ENCODE measurements around the gene CTBP2.
"Not testable (repeated sequence)": the region's sequence is repeated elsewhere in the genome, so short reads cannot be mapped to it uniquely, and the experiment has no call there.

CTBP2 gene

DNA sequence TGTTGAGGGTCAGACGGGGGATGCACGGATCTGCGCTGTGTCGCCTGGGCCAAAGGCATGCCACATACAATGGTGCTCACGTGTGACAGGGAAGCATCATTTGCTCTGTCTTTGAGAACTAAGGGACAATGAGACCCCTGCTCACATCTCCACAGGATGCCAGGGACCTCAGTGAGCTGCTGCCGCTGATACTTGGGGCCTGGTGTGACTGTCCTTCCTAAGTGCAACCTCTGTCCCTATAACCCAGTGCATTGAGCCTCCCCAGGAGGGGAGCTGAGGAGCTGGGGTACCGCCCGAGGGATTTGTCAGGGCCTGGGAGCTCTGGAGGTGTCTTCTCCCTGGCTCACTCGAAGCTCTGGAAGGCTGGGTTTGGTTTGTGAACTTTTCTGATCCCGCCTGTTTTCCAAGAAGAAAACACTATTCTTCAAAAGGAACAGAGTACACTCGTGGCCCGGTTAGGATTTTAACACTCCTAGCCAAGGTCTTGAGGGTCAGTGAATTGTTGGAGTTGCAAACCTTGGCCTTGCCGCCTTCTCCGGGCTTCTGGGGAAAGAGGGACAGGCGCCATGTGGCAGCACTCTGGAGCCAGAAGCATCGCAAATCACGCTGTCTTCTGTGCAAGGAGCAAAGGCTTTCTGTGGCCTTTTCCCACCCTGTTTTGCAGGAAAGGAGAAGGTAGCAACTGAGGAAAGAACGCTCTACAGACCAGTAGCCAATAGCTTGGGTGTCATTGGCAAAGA is 26.2 kb upstream of the CTBP2 start:
- no peak for DNase-seq (ENCODE audit: low read depth)

DNA sequence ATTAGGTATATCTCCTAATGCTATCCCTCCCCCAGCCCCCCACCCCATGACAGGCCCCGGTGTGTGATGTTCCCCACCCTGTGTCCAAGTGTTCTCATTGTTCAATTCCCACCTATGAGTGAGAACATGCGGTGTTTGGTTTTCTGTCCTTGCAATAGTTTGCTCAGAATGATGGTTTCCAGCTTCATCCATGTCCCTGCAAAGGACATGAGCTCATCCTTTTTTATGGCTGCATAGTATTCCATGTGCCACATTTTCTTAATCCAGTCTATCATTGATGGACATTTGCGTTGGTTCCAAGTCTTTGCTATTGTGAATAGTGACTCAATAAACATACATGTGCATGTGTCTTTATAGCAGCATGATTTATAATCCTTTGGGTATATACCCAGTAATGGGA is 18.7 kb upstream of the CTBP2 start:
- not testable (repeated sequence) for DNase-seq (ENCODE audit: low read depth)

DNA sequence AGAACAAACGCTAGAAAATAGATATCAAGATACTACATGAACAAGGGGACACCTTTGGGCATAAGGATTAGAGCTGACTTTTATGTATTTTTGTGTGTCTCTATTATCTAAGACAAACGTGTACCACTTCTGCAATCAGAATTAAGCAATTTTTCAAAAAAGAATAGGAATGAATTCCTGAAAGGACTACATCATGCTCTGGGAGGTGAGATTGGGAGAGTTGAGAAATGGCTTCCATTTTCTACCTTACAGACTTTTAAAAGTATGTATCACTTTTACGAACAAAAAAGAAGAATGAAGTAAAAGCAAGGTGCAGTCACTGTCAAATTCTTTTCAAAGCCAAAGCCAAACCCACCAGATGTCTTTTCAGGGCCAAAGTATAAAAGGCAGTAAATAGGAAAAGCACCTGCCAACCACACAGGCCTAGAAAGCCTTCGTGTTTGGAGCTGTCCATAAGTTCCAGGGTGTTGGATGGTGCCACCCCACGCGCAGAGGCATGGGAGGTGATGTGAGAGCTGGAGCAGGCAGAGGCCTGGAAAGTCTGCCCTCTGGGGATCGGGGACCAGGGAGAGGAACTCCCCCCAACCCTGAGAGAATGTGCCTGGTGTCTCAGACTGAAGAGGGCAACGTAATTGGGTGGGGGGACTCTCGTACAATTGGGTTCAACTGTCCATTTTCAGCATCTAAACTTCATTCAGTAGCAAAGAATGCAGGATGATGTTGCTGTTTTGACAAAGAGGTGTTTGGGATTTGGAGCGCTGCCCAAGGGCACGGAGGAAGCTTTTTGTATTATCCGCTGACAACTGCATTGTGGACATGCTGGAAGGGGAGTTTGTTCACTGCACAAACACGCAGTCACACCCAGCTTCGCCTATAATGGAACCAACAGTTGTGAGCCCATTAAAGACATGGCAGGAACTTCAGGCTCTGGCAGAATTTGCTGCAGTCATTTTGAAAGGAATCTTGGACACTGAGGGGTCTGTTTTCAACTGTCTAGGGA is 17.6 kb upstream of the CTBP2 start:
- DNase-seq (ENCODE audit: low read depth), result no peak

DNA sequence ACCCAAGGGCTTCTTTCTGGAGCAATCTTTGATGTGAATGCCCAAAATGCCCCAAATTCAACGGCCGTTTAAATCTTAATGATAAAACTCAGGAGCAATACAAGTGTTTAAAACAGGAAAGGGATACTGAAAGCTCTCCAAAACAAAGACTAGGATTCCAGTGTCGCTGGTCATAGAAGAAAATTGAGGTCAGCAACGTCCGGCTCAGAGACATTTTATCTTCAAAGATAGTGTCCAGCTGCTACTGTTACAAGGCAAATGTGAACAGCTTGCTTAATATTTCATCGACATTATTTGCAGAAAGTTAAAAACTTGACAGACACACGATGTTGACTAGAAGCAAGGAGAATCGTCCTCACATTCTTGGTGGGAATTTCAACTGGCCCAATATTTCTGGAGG is 15.4 kb upstream of the CTBP2 start:
- no peak for DNase-seq (ENCODE audit: low read depth)

DNA sequence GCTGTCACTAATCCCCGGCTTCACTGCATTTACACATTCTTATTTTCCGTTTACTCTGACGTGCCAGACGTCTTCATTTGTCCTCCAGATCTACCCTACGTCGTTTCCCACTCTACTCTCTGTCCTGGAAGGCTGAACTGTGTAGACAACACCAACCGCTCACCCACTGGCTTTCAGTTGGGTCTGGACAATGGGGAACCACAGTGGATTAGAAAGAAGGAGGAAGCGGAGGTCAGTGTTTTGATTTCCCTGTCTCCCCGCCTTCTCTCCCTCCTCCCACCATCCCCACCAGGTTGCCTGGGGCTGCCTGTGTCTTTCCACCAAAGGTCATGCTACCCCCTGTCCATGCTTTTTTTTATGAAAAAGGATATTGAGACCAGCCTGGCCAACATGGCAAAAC is 14.0 kb upstream of the CTBP2 start:
- DNase-seq (ENCODE audit: low read depth), result no peak

DNA sequence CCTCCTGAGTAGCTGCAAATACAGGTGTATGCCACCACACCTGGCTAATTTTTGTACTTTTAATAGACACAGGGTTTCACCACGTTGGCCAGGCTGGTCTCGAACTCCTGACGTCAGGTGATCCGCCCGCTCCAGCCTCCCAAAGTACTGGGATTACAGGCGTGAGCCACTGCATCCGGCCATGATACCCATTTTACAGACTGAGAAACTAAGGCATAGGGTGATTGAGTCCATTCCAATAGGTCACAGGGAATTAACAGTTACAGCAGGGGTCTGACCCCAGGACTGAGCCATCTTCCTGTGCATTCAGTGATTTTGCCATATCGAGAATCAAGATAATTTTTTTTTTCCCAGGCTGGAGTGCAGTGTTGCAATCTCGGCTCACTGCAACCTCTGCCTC is 12.3 kb upstream of the CTBP2 start:
- no peak for DNase-seq (ENCODE audit: low read depth)

DNA sequence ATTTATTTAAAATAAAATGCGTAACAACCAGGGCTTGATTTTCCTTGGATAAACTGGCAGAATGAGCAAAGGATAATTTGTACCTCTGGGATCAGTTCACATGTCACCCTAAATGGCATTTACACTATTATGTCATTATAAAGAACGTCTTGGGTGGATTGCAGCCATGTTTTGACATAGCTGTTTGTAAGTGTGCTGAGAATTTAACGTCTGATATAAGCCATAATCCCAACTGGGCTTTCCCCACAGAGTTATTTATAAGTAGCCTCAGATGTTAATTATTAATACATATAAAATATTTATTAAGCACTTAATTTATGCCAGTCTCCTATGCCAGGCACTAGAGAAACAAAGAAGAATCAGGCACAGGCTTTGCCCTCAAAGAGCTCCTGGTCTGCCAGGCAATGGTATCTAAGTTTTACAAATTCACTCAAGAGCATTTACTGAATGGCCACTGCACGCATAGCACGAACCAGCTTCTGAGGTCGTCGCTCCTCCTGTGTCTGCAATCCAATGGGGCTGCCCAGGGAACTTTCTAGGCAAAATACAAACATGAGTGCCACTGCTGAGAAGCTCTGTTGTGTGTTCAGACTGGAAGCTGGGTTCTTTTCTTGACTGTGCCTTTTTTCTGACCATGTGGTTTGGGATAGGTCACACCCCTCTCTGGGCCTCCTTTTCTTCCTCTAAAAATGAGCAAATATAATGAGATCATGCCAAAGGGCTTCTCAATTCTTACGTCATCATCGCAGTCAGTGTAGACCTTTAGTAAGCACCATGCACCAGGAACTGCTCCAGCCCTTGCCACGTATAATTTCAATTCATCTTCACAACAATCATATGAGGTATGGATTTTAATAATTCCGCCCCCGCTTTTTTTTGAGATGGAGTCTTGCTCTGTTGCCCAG is 11.3 kb upstream of the CTBP2 start:
- no peak for DNase-seq (ENCODE audit: low read depth)

DNA sequence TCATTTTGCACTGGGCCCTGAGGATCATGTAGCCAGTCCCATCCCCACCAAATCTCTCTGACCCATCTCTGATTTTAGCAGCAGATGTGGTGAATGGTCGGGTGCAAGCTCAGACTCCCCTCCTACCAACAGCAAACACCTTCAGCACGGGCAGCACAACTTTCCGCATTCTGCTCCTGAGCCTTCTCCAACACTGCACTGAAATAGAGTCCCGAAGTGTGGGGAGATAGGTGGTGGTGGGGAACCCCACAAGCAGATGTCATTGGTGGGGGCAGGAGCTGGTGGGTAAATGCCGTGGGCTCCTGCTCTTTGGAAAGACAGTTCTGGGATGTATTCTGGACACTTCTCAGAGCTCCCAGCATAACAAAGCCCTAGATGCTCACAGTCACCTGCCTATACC is 9.6 kb upstream of the CTBP2 start:
- no peak for DNase-seq (ENCODE audit: low read depth)

DNA sequence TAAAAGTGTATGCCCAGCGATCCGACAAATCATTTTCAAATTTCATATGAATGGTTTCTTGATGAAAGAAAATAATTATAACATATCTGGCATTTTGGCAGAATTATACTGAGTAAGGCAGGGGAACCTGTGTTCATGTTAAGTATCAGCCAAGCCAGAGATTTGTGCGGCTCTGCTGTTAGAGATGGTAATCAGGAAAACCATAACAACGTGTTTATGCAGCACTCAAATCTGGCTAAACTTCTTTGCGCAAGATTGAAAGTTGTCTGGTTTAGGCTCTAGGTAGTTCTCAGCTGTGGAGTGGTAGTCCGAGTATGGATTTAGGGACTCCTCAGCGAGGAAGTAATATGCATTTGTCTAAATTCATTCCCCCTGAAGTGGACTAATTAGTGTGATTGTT is 8.9 kb upstream of the CTBP2 start:
- no peak for DNase-seq (ENCODE audit: low read depth)

DNA sequence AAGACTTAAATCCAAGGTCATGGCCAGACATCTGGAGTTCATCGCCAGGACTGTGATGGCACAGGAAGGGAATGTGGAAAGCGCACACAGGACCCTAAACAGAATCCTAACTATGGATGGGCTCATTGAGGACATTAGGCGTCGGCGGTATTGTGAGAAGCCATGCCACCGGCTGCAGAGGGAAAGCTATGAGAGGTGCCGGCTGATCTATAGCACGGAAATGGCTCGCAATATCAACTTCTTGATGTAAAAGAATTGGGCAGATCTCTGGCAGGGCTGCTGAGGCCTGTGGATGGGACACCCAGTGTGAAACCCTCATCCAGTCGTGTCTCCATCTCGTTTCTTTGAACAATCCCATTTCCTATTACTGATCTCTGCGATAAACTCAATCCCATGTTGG is 6.3 kb upstream of the CTBP2 start:
- DNase-seq (ENCODE audit: low read depth), result no peak

DNA sequence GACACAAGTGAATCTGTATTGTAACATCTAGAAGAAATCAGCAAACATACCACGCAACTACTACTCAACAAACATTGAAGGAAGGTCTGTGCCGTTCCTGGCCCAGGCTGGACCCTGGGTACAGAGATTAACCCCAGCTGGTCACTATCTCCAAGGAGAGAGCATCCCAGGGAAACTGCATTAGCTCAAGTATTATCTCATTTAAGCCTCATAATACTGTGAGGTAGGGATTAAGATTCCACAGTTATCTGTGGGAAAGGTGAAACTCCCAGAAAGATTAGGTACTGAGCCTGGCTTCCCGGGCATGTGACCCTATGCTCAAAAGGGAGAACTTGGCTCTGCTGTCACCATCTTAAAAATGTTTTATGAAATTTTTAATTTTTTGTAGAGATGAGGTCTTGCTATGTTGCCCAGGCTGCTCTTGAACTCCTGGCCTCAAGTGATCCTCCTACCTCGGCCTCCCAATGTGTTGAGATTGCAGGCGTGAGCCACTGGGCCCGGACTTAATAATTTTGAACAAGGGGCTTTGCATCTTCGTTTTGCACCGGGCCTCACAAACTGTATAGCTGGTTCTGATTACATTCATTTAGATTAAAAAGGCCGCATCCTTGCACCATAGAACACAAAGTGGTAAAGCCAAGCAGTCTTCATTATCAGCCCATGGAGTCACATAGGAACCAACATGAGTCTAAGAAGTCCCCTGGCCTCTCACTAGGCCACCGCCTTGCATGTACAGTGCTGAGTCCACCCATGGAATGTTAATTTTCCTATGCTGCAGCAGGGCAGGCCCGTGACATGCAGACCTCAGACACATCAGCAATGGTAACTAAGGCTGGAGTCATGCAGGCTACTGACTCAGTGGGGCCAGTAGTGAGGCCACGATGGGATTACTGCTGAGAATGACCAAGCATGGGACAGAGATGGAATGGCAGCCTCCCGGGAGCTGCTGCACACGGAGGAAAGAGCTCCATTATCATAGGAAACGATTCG is 5.5 kb upstream of the CTBP2 start:
- no peak for DNase-seq (ENCODE audit: low read depth)

DNA sequence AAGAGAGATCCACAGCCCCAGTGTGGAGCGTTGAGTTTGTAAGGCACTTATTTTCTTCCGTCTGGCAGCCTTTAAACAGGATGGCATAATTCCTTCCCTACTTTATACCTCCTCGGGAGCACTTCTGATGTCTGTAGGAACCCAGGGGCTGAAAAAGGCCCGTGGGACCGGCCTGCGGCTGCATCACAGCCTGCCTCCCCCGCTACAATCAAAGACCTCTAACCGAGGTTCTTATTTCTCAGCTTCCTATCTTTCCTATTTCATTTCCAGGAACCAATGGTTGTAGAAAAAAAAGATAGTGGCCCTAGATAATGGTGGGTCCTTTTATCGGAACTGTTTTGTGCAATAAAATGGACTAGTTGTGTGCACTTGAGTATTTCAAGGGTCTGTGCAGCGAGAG is 4.1 kb upstream of the CTBP2 start:
- no peak for DNase-seq (ENCODE audit: low read depth)

DNA sequence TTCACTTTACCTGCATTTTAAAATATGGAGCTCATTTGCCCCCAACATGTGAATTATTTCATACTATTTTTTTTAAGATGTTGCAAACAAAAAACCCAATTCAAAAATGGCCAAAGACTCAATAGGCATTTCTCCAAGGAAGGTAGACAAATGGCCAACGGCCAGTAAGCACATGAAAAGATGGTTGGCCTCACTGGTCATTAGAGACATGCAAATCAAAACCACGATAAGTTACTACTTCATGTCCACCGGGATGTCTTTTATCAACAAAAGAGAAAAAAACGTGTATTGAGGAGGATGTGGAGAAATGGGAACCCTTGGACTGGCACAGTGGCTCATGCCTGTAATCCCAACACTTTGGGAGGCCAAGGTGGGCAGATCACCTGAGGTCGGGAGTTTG is 3.4 kb upstream of the CTBP2 start:
- no peak for DNase-seq (ENCODE audit: low read depth)

DNA sequence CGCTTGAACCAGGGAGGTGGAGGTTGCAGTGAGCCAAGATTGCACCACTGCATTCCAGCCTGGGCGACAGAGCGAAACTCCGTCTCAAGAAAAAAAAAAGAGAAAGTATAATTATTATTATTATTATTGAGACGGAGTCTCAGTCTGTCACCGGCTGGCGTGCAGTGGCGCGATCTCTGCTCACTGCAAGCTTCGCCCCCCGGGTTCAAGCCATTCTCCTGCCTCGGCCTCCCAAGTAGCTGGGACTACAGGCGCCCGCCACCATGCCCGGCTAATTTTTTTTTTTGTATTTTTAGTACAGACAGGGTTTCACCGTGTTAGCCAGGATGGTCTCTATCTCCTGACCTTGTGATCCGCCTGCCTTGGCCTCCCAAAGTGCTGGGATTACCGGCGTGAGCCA is 2.9 kb upstream of the CTBP2 start:
- DNase-seq (ENCODE audit: low read depth), result not testable (repeated sequence)

DNA sequence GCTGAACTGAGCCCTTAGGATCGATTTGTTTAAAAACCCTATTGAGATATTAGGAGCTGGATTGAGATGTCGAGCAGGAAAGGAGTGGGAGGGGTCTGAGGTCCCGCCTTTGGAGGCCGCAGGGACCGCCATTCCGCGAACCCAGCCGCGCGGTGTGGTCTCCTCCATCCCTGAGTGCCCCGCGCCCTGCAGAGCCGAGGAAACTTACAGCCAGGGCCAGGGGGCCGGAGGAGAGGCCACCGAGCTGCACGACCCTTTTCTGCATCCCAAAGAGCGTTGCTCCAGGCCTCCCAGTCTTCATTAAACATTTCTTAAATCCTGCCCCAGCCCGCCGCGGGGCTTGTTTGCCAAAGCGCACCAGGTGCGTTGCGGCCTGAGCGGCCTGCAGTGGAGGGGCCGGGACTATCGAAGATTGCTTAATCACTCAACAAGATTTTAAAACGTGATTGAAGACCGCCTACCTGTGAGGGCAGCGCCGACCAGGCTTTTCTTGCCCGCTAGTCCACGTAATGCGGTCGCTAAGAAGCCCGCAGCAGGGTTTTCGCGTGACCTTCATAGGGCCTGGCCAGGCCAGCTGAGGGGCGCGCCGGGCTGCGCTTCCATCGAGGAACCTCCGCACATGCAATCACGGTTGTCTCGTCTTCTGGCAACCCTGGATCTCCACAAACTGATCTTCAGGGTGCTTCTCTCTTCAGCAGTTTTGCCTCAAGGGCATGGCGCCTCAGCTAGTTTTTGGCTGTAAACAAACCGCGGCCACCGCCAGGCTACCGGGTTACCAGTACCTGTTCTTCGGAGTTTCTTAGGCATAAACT is 2.0 kb upstream of the CTBP2 start:
- DNase-seq (ENCODE audit: low read depth), result no peak

DNA sequence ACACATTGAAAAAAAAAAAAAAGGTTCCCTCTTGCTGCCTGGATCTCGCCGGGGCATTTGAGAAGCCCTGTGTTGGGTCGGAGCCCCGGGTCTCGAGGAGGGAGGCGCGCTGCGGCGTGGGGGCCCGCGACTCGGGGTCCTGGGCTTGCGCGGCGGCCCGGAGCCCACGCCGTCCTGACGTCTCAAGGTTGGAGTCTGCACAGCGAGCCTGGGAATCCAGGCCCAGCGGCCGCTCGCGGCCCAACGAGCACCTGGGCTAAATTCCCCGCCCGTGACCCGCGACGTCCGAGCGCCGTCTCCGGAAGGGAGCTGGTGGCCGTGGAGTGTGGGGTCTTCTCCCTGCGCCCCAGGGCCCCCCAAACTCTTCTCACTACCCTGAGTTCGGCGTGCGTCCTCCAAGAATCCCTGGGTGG is 1.4 kb upstream of the CTBP2 start:
- no peak for DNase-seq (ENCODE audit: low read depth)

DNA sequence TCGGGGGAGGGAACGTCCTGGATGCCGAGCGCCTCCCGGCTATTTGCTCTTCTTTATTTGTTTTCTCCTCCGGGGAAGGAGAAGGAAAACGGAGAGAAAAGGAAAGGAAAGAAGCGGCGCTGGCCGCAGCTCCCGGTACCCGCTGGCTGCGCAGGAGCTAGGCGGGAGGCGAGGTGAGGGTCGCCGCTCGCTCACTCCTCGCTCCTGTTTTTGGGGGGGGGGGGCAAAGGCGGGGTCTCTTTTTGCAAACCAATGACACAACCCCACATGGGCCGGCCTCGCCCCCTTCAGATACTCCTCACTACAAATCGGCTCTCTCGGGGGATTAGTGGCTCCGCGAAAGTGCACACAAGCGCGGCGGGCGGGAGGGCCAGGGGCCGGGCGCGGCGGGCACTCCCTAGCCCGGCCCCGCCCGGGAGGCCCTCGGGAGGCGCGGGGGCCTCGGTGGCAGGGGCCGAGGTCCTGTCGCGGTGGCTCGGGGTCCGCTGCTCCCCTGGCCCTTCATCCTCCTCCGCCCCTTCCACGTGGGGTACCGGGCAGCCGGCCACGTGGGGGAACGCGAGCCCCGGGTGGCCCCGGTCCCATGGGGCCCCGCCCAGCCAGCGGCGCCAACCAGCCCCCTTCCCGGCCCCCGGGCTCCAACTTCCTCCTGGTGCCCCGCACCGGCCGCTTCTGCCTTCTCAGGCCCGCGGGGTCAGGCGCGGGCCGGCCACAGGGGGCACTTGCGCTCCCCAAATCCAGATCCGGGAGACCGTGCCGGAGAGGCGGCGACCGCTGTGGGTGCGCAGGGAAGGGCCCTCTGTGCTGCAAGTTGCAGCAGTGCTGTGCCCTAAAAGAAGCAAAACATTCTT is 718 bp upstream of the CTBP2 start:
- no peak for DNase-seq (ENCODE audit: low read depth)

DNA sequence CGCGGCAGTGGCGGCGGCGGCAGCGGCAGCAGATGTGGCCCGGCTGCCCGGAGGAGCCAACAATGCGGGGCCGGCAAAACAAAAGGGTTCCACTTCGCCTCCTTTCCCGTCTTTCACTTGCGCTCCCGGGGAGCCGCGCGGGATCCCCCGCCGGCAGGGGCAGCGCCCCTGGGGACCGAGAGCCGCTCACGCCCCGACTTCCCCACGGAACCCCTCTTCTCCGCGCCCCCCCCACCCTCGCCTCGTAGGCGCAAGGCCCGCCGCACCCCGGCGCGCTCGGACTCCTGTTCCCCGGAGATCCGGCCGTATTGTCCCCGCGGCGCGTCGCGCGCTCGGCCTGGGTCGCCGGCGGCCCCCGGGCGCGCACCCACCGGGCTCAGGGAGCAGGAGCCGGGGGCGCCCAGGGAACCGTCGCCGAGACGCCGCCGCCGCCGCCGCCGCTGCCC is 854 bp downstream of the CTBP2 start:
- DNase-seq (ENCODE audit: low read depth), result no peak

Measured in stimulated activated CD8-positive, alpha-beta memory T cell treated with anti-CD3 and anti-CD28 coated beads, Interleukin-12 subunit alpha, Interleukin-12 subunit beta, amount 100 ng/mL, for 4 hours (primary cell).